ENCODE results near the gene HORMAD2.

DNA sequence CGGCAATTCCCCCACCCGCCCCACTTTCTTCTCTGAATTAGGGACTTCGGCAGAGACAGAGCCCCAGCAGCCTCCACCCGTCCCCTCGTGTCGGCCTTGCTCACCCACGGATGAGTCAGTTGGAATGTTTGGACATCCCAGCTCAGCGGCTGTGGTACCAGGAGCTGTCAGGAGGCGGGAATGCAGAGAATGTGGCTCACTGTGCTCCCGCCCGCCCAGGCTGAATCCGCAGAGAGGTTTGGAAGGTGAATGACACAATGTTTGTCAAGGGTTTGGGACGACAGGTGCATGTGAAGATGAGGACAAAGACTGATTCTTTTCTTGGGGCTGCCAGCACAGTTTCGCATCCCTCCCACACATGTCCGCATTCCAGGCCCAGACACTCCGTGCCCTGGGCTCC lies 126.7 kb downstream of the HORMAD2 start:
- TF ChIP-seq POLR2A (IDR thresholded peaks at IDR 0.05) = no peak
- TF ChIP-seq, protein P1, sequence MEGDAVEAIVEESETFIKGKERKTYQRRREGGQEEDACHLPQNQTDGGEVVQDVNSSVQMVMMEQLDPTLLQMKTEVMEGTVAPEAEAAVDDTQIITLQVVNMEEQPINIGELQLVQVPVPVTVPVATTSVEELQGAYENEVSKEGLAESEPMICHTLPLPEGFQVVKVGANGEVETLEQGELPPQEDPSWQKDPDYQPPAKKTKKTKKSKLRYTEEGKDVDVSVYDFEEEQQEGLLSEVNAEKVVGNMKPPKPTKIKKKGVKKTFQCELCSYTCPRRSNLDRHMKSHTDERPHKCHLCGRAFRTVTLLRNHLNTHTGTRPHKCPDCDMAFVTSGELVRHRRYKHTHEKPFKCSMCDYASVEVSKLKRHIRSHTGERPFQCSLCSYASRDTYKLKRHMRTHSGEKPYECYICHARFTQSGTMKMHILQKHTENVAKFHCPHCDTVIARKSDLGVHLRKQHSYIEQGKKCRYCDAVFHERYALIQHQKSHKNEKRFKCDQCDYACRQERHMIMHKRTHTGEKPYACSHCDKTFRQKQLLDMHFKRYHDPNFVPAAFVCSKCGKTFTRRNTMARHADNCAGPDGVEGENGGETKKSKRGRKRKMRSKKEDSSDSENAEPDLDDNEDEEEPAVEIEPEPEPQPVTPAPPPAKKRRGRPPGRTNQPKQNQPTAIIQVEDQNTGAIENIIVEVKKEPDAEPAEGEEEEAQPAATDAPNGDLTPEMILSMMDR (IDR thresholded peaks at IDR 0.05) = no peak
